OCI-LY1 (cell line): Measurements from ENCODE around the gene PNMA6E.

Source experiments
- H2AFZ ChIP-seq: fragments of 200-600 bp; sonication (generic), shearing (Covaris generic); 2 replicates; pipeline ENCODE4 v1.6.0; 2014; ENCODE audit warnings: antibody characterized with exemption, mild to moderate bottlenecking, low read length
- H3F3A ChIP-seq: fragments of 200-600 bp; sonication (generic), shearing (Covaris generic); 2 replicates; pipeline ENCODE4 v1.6.0; 2014; ENCODE audit warnings: mild to moderate bottlenecking, antibody characterized with exemption, low read length, moderate library complexity; ENCODE audit not compliant: insufficient read depth
- H3K27ac ChIP-seq: fragments of 200-600 bp; sonication (generic); 2 replicates; pipeline ENCODE4 v1.5.1; 2014; ENCODE audit warnings: low read length, mixed run types, mild to moderate bottlenecking, low read depth; ENCODE audit not compliant: poor library complexity, severe bottlenecking
- H3K27me3 ChIP-seq: fragments of 200-600 bp; sonication (generic); 2 replicates; pipeline ENCODE4 v1.6.0; 2014; ENCODE audit warnings: antibody characterized with exemption, mild to moderate bottlenecking, low read length, moderate library complexity; ENCODE audit not compliant: insufficient read depth
- H3K36me3 ChIP-seq: fragments of 200-600 bp; sonication (generic); 2 replicates; pipeline ENCODE4 v1.6.1; 2014; ENCODE audit warnings: mild to moderate bottlenecking, antibody characterized with exemption, low read length, moderate library complexity, mixed read lengths; ENCODE audit not compliant: insufficient read depth
- H3K4me1 ChIP-seq: fragments of 200-600 bp; sonication (generic); 2 replicates; pipeline ENCODE4 v1.5.1; 2014; ENCODE audit warnings: mild to moderate bottlenecking, low read length, moderate library complexity; ENCODE audit not compliant: insufficient read depth, severe bottlenecking
- H3K4me2 ChIP-seq: fragments of 200-600 bp; sonication (generic), shearing (Covaris generic); 2 replicates; pipeline ENCODE4 v1.6.1; 2014; ENCODE audit warnings: low read length
- H3K4me3 ChIP-seq: fragments of 200-600 bp; sonication (generic); 2 replicates; pipeline ENCODE4 v1.5.1; 2014; ENCODE audit warnings: low read length, low read depth, mild to moderate bottlenecking, mixed read lengths; ENCODE audit not compliant: poor library complexity, severe bottlenecking
- H3K79me2 ChIP-seq: fragments of 200-600 bp; shearing (Covaris generic); 2 replicates; pipeline ENCODE4 v1.6.1; 2016; ENCODE audit warnings: mixed run types, low read length, mixed read lengths; ENCODE audit not compliant: insufficient read depth
- H3K9ac ChIP-seq: fragments of 200-600 bp; sonication (generic), shearing (Covaris generic); 2 replicates; pipeline ENCODE4 v1.6.1; 2014; ENCODE audit warnings: mild to moderate bottlenecking, low read length, mixed read lengths
- H3K9me2 ChIP-seq: fragments of 200-600 bp; sonication (generic), shearing (Covaris generic); 2 replicates; pipeline ENCODE4 v1.6.1; 2014; ENCODE audit warnings: low read depth, mild to moderate bottlenecking, low read length, mixed read lengths
- H3K9me3 ChIP-seq: fragments of 200-600 bp; shearing (Covaris generic); 2 replicates; pipeline ENCODE4 v1.6.1; 2014; ENCODE audit warnings: low read length, mixed read lengths
- H4K20me1 ChIP-seq: fragments of 200-600 bp; sonication (generic), shearing (Covaris generic); 2 replicates; pipeline ENCODE4 v1.6.0; 2016; ENCODE audit warnings: mild to moderate bottlenecking, low read length; ENCODE audit not compliant: insufficient read depth
- CTCF ChIP-seq: fragments of 200-600 bp; sonication (generic), shearing (Covaris generic); IDR thresholded peaks from 2 replicates; pipeline ENCODE4 v1.5.1; 2017; ENCODE audit warnings: mild to moderate bottlenecking, antibody characterized with exemption, low read length, moderate library complexity, mixed read lengths
- EZH2 ChIP-seq: fragments of 200-600 bp; sonication (generic), shearing (Covaris generic); IDR thresholded peaks from 2 replicates; pipeline ENCODE4 v1.8.0; 2017; ENCODE audit warnings: borderline replicate concordance, mixed run types, mild to moderate bottlenecking, antibody characterized with exemption, low read length, moderate library complexity, mixed read lengths

Gene PNMA6E

GRCh38 chrX:153449368-153450113 is 48.4 kb upstream of the PNMA6E start:
- H3K4me3 ChIP-seq = no peak overlapping the region
- H3K79me2 ChIP-seq = no peaks in the 10 kb centered on the region
- no peaks in the 10 kb centered on the region for H4K20me1 ChIP-seq
- H3K36me3 ChIP-seq = no peaks in the 10 kb centered on the region; the same call in 1 of the 2 replicates
- no peak for TF ChIP-seq CTCF
- no peak for TF ChIP-seq EZH2
- H3K9ac ChIP-seq = no peak overlapping the region
- no peaks in the 10 kb centered on the region for H3F3A ChIP-seq
- H3K27ac ChIP-seq = no peak overlapping the region
- no peak overlapping the region for H2AFZ ChIP-seq
- H3K9me2 ChIP-seq = no peaks in the 10 kb centered on the region
- H3K9me3 ChIP-seq = no peaks in the 10 kb centered on the region
- H3K4me1 ChIP-seq = no peaks in the 10 kb centered on the region
- no peaks in the 10 kb centered on the region for H3K27me3 ChIP-seq
- no peak overlapping the region for H3K4me2 ChIP-seq

GRCh38 chrX:153448556-153449367 is 47.6 kb upstream of the PNMA6E start:
- Histone ChIP-seq H3K4me1 (no peaks in the 10 kb centered on the region), H4K20me1 (no peaks in the 10 kb centered on the region), H2AFZ (no peak overlapping the region), H3K9me3 (no peaks in the 10 kb centered on the region), H3K4me2 (no peak overlapping the region), H3K27me3 (no peaks in the 10 kb centered on the region), H3K79me2 (no peaks in the 10 kb centered on the region), H3F3A (no peaks in the 10 kb centered on the region), H3K36me3 (no peaks in the 10 kb centered on the region; the same call in 1 of the 2 replicates), H3K9me2 (no peaks in the 10 kb centered on the region), H3K27ac (no peak overlapping the region), H3K9ac (no peak overlapping the region), H3K4me3 (no peak overlapping the region)
- no peak for TF ChIP-seq CTCF
- no peak for TF ChIP-seq EZH2

- Histone ChIP-seq H3K27ac (no peak overlapping the region), H3F3A (no peaks in the 10 kb centered on the region), H2AFZ (no peak overlapping the region), H3K9me3 (no peaks in the 10 kb centered on the region), H3K4me3 (no peak overlapping the region), H3K9ac (no peak overlapping the region), H4K20me1 (no peaks in the 10 kb centered on the region), H3K4me2 (no peak overlapping the region), H3K9me2 (no peaks in the 10 kb centered on the region), H3K27me3 (no peaks in the 10 kb centered on the region), H3K4me1 (no peaks in the 10 kb centered on the region), H3K36me3 (no peaks in the 10 kb centered on the region; the same call in 1 of the 2 replicates), H3K79me2 (no peaks in the 10 kb centered on the region)
- TF ChIP-seq CTCF = no peak
- TF ChIP-seq EZH2 = no peak
Measured at GRCh38 chrX:153447581-153447960, 46.4 kb upstream of the PNMA6E start.
